SHP77 (cell line): ENCODE measurements around the gene BTBD10.

ENCODE experiments used
- DNase-seq, 2 experiments: peaks; one replicate each; lab custom pipeline; 2025; lab: John Stamatoyannopoulos, UW

BTBD10 gene

DNA sequence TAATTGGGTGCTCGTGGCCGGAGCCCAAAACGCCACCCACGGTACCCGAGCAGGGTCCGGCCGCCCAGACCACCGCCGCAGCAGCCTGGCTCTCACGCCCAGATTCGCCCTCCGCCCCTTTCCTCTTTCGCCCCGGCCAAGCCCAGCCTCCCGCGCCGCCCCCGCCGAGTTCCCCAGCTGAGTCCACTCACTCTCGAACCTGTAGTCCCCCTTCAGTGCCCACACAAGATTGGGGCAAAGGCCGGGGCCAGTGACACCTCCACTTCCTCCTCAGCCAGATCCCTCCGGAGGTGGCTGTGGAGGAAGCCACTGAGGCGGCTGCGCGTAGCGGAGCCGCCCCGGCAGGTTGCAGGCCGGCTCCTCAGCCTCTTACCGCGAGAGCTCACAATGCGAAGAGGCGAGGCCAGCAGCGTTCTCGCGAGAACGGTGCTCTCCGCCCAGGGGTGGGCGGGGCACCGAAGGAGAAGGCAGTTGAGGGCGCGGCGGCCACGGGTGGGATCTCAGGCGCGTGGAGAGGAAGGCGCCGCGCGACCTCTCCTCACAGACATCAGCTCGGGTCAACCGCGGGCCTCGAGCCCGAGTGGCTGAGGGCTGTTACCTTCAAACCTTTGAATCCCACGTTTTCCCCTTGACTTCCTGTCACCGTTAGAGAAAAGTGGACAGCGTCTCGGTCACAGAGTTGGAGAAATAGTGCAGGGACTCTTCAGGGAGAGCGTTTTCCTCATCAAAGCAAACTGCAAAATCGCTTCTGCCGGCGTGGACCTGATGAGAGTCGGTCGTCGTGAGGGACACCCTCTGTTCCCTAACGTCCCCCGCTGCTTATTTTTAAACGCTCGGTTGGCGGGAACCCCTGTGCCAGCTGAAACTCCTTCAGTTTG lies at the start of gene BTBD10:
TSS of gene BTBD10 (minus strand) at position 322 of the 878 bp plus-strand sequence. CDS start 18,098 bp downstream, outside the sequence.
- DNase-seq: peak; percentile 61 to 66

DNA sequence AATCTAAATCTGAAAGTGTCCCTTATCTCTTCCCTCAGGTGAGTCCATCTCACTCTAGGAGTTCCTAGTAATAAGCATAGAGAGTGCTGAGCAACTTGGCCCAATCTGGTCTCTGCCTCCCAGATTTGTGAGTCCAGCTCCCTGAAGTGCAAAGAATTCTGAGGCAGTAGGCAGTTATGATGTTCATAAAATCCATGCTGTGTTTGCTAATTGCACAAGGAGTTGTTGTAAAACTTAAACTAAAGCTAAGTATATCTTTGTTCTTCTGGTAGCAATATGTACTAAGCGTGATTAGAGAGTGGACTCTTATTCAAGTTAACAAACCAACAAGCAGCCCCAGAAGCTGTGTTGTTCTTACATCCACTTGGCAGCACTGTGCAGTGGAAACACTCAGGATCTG lies 40.4 kb upstream of the BTBD10 start:
- DNase-seq: no peak

DNA sequence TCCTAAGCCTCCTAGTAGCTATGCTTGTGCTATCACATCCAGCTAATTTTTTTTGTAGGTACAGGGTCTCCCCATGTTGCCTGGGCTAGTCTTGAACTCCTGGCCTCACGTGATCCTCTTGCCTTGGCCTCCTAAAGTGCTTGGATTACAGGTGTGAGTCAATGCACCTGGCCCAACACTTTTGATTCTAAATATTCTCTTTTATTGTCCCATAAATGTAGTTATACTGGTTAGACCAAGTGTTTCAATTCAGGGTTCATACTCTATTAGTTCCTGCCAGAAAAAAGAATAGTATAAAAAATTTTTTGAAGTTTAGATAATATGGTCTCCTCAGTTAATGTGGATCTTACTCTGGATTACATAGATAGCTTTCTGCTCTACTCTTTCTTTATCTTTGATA lies 39.5 kb upstream of the BTBD10 start:
- DNase-seq: no peak

DNA sequence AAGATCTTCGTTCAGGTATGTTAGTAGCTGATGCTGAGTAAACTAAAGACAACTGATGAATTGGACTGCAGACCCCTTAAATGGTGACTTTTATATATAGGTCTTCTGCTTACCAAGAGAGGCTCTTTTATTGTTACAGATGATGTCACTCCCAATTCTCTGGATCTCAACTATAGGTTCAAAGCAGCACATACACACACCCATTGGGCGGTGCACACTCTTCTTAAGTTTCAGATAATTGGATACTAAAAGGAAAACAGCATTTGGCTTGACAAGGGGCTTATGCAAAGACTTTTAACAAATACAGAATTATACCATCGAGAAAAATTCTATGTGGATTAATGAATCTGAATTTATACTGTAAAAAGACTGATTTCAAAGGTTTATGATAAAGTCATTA lies 32.9 kb upstream of the BTBD10 start, which contains the start of gene PTH:
TSS of gene PTH (minus strand) at position 69 of the 400 bp plus-strand sequence. CDS start 3,142 bp downstream, outside the sequence.
- DNase-seq: no peak

DNA sequence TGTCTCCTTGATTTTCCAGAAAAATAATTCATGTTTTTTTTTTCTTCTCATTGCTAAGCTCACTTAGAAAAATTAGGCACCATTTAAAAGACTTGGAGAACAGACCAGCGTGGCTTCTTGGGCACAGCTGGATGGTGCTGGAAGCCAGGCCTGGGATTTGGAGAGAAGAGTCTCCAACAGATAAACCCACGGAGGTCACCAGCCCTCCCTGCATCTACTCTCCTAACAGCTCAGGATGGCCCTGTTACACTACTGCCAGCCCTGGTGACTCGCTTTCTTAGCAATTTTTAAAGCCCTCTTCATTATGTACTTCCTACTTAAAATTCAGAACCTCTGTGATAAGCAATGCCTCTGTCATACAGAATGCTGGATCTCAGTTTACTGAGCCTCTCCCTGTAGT lies 31.0 kb upstream of the BTBD10 start:
- DNase-seq: no peak

DNA sequence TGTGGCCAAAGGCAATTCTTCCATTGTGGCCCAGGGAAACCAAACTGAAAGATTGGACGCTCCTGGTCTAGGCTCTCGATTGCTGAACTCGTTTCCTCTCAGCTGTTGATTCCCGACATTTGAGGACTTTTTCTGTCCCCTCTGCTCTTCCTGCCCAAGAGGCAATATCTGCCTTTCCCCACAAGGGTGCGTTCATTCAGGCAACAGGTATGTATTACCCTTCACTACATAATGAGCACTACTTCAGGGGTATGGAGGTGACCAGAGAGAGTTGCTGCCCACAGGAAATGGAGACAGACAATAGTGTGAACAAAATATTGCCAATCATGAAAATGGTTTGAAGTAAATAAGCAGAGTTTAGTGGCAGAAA lies 24.6 kb upstream of the BTBD10 start:
- DNase-seq: no peak

DNA sequence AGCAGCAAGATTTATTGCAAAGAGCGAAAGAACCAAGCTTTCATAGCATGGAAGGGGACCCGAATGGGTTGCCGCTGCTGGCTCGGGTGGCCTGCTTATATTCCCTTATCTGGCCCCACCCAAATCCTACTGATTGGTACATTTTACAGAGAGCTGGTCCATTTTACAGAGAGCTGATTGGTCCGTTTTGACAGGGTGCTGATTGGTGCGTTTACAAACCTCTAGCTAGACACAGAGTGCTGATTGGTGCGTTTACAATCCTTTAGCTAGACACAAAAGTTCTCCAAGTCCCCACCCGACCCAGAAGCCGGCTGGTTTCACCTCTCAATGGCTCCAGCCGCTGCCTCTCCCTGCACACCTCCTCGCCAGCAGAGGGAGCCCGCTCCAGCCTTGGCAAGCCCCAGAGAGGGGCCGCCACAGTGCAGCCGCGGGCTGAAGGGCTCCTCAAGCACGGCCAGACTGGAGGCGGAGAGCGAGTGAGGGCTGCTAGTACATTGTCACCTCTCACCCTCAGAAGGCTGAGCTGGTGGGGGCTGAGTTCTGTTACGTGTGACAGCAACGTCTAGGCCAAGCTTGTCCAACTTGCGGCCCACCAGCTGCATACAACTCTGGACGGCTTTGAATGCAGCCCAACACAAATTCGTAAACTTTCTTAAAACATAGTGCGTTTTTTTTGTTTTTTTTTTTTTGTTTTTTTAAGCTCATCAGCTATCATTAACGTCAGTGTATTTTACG lies 24.1 kb upstream of the BTBD10 start:
- DNase-seq: peak in 1 of 2 experiments; percentile 31

DNA sequence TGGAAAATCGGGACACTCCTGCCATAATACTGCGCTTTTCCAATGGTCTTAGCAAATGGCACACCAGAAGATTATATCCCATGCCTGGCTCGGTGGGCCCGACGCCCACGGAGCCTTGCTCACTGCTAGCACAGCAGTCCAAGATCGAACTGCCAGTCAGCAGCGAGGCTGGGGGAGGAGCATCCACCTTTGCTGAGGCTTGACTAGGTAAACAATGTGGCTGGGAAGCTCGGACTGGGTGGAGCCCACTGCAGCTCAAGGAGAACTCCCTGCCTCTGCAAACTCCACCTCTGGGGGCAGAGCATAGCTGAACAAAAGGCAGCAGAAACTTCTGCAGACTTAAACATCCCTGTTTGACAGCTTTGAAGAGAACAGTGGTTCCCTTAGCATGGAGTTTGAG lies 17.2 kb upstream of the BTBD10 start:
- no peak for DNase-seq

DNA sequence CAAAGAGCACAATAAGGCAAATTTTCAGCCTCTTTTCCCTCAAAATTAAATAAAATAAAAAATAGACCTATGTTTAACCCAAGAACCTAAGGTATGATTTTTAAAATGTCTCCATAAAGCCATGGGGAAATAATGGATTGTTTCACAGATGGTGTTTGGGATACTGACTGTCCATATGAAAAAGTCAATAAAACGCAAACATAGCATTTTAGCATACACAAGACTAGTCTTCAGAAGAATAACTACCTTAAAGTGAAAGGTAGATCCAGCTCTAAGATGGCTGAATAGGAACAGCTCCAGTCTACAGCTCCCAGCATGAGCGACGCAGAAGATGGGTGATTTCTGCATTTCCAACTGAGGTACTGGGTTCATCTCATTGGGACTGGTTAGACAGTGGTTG lies 16.7 kb upstream of the BTBD10 start:
- DNase-seq: no peak

DNA sequence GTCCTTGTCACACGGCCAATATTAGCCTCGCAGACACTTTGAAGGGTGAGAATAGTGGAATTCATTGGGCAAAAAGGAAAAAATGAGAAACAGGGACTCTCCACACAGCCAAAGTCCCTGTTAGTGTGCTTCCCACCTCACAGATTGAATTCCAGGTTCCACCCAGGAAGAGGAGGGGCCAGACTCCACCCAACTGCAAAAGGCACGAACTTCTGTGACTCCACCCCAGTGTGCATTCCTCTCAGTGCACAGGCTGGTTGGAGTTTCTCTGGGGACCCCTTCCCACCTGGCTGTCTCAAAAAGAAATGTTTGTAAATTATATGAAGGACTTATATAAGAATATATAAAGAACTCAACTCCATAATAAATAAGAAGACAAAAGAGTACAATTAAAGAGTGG lies 12.1 kb upstream of the BTBD10 start:
- no peak for DNase-seq

DNA sequence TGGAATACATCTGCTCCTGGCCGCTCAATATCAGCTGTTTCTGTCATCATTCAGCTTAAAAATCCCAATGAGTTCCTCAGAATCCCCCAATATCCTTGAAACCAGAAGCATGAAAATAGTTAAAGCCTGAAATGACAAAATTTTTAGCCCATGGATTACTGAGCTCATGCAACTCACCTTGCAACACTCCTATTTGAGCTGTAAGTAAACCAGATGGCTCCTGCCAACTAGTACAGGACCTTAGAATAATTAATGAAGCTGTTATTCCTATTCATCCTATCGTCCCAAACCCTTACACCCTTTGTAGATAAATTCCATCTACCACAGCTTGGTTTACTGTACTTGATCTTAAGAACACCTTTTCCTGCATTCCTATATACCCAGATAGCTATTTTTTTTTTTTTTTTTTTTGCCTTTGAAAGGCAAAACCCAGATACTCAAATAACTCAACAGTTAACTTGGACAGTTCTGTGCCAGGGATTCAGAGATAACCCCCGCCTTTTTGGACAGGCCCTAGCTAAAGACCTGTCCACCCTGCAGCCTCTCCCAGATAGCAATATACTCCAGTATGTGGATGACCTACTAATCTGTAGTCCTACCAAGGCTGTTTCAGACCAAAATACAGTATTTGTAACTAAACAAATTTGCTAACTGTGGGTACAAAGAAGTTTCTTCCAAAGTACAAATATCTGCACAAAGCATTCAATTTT lies 10.1 kb upstream of the BTBD10 start:
- DNase-seq: no peak

DNA sequence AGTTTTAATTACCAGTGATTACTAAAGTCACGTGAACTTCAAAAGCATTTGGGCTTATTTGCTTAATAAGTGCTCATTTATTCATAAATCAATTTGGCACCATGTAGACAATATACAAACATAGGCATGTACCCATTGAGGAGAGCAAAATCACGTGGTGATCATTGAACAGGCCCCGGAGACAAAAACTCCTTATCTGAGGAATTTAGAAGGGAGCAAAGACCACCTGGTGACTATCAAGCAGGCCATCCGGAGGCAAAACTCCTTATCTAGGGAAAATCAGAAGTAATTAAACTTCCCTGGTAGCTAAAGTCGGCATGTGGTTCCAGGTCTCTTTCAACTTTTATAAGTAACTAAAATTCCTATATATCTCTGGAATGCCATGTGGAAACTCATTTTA lies 5.7 kb upstream of the BTBD10 start:
- no peak for DNase-seq

DNA sequence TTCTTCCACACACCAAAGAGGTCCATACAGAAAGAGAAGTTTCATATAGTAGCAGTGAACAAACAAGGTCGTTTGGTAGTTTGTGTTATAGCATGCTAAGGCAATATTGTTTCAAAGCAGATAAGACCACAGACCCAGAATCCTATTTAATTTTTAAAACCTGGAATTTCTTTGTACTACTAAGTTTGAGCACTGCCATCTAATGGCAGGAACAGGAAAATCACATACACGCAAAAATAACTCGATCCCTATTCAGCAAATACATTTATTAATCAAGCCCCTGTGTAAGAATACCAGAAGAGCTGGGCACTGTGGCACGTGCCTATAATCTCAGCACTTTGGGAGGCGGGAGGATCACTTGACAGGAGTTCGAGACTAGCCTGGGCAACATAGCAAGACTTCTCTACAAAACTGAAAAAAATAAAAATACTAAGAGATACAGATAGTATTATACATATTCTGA lies 2.9 kb upstream of the BTBD10 start:
- DNase-seq: peak in 1 of 2 experiments; percentile 3

DNA sequence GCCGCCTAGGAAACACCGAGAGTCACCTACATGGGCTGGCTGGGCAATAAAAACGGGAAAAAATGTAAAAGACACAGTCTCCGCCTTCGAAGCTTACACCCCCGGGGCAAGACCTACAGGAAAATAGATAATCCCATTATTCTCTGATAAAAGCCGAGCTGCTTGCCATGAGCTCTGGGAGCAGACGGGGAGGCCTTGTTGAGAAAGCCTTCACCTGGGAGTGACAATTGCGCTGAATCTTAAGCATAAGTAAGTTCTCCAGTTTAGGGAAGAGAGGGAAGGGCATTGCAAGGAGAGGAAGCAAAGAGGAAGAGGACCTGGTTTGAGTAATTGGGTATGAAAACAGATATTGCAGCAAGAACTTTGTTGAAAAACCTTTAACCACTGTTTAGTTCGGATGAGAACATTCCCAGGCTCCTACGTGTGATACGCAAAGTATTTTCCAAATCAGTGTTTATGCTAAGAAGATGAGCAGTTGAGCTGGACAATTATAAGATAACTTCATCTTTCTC lies 813 bp upstream of the BTBD10 start:
- DNase-seq: no peak

DNA sequence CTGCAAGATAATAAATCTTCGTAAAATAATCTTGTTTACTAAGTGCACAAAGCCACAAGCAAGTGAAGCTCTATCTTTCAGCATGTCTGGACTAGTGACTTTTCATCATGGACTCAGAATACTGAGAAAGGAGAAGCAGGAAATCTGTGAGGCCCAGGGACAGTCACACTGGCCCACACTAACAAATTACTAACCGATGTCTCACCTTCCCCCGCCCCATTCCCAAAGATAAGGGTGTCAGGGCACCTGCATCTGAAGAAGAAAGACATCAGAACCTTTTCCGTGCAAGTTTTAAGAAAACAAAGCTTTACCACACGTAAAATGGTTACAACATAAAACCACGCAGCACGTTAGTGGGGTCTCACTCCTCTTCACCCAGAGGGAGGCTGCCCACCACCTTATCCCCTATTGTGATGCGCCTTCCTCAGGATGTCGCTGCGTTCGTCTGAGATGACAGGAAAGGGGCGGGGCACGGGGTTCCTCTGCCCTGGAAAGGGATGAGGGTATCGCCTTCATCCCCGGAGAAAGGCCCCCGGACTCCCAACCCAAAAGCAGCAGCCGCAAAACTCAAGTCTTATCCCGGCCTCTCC lies 616 bp downstream of the BTBD10 start:
- peak in 1 of 2 experiments; percentile 28 for DNase-seq

DNA sequence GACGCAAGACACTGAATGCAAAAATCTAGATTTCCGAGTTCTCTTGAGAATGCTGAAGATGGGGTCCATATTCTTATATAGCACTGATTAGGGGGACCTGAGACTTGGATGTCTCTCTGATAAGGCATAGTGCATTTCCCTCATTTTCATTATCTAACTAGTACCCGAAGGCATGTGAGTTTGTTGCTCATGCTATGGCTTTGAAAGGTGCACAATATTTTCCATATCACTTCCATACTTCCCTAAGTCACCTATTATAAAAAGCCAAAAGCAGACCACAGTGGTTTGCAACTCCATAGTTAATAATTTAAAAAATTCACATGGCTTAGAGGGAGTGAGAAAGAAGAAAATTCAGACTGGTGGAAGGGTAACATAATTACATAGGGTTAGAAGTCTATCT lies 1.7 kb downstream of the BTBD10 start:
- DNase-seq: no peak

DNA sequence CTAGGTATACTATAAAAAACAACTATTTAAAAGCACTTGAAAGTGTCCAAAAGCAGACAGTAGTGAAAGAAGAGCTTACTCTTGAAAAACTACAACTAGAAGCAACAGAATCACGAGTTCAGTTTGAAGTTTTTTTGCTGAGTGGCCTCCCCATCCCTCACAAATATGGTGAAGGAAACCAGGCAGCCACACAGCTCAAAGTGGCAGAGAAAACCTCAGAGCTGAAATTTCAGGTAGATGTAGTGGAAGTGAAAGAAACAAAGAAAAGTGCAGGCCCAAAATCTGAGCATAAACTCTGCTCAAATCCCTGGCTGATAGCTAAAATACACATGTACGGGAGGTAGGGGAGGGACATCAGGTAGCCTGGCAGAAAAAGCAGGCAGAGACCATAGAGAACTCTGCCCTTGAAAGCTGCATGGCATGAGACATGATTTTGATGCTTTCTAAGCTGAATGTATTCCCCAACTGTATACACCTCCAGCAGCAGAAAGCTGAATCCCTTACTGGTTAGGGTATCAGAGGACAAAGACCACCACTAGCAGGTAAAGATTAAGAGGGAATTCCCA lies 12.1 kb downstream of the BTBD10 start:
- DNase-seq: no peak

DNA sequence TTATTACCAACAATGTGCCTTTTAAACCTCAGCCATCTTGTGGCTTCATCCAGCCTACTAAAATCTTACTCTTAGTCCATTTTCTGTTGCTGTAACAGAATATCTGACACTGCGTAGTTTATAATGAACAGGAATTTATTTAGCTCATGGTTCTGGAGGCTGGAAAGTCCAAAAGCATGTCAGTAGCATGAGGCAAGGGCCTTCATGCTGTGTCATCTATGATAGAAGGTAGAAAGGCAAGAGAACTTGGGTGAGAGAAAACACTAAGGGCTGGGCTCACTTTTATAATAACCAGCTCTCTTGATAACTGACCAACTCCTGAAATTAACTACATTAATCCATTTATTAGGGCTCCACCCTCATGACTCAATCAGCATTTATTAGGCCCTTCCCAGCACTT lies 13.5 kb downstream of the BTBD10 start:
- DNase-seq: no peak

DNA sequence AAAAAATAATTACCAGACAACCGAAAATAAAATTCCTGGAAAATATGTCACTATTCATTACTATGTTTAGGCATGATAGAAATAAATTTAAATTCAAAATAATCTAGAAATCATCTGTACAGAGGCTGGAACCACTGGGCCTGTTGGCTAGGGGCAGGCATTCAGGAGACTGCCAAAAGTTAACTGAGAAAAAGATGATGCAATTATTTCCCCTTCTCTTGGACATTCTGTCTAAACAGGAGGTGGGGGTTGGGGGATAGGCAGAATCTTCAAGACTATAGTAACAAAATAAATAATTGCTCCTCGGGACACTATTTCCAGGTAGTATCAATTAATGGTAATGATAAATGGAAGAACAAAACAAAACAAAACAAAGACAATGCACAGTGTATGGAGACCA lies 14.1 kb downstream of the BTBD10 start:
- DNase-seq: no peak

DNA sequence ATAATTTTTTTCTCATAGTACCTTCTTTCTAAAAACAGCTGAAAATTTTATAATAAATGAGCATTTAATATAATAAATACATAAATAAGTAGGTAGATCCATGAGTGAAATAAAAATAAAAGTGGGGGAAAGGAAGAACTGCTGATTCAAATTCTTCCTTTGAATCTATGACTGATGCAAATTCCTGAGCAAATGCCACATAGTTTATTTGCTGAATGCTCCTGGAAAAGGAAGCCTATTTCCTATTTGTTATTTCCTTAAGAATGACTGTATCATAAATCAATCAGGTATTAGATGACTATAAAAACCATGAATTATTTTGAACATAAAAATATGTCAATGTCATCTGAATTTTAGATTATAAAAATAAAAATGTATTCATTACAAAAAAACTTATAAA lies 16.6 kb downstream of the BTBD10 start:
- DNase-seq: no peak

DNA sequence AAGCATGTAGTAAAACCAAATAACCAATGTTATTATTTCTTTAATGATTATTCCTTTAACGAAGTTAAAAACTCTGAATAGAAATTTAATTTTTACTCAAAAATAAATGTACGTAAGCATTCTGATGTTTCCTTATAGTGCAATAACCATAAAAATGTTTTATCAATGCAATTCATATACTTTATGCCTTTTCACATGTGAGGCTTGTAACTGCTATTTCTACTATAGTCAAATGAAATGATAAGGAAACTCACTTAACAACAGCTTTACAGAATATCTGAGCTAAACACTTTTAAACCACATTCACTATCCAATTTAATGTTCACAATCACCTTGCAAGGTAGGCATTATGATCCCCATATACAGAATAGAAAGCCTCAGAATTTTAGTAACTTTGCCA lies 17.4 kb downstream of the BTBD10 start:
- no peak for DNase-seq
